Stimulated activated CD8-positive, alpha-beta memory T cell treated with anti-CD3 and anti-CD28 coated beads, Interleukin-7, amount 100 ng/mL, for 24 hours (primary cell): Measurements from ENCODE around the gene TAAR8.
"Not testable (repeated sequence)": the region's sequence is repeated elsewhere in the genome, so short reads cannot be mapped to it uniquely, and the experiment has no call there.

ENCODE experiments used
- DNase-seq: peaks from one replicate; pipeline ENCODE4 v3.0.0-alpha.2; 2020; ENCODE audit warnings: low read depth

TAAR8 gene

GRCh38 chr6:132548746-132549463 lies 3.6 kb upstream of the TAAR8 start:
- DNase-seq = no peak

GRCh38 chr6:132551214-132551613 lies 1.3 kb upstream of the TAAR8 start:
- DNase-seq = no peak

GRCh38 chr6:132560087-132560486 lies 7.6 kb downstream of the TAAR8 start:
- DNase-seq = not testable (repeated sequence)

GRCh38 chr6:132566404-132566803 lies 13.9 kb downstream of the TAAR8 start:
- no peak for DNase-seq

GRCh38 chr6:132567566-132567965 lies 15.1 kb downstream of the TAAR8 start:
- DNase-seq = no peak

- DNase-seq = no peak
Observed at GRCh38 chr6:132568611-132569010, 16.1 kb downstream of the TAAR8 start.

- no peak for DNase-seq
Observed at GRCh38 chr6:132569170-132569569, 16.7 kb downstream of the TAAR8 start.

GRCh38 chr6:132570221-132570777 lies 17.8 kb downstream of the TAAR8 start, which contains the start of gene TAAR6:
TSS of gene TAAR6 (plus strand) at chr6:132570322. CDS start at chr6:132570322, 0 bp downstream.
- DNase-seq = no peak

GRCh38 chr6:132571774-132572173 lies 19.3 kb downstream of the TAAR8 start:
- DNase-seq = no peak

- no peak for DNase-seq
Observed at GRCh38 chr6:132584698-132585097, 32.2 kb downstream of the TAAR8 start.

- DNase-seq = no peak
Observed at GRCh38 chr6:132587424-132587823, 35.0 kb downstream of the TAAR8 start.

- DNase-seq = no peak
Observed at GRCh38 chr6:132589454-132589853, 37.0 kb downstream of the TAAR8 start, which contains the start of gene TAAR5. TSS of gene TAAR5 (minus strand) at chr6:132589741. CDS start at chr6:132589686, 55 bp downstream.

- no peak for DNase-seq
Observed at GRCh38 chr6:132590362-132590761, 37.9 kb downstream of the TAAR8 start.

- no peak for DNase-seq
Observed at GRCh38 chr6:132592855-132593254, 40.4 kb downstream of the TAAR8 start.

GRCh38 chr6:132596201-132596600 lies 43.7 kb downstream of the TAAR8 start:
- DNase-seq = no peak

- DNase-seq = no peak
Observed at GRCh38 chr6:132598473-132598872, 46.0 kb downstream of the TAAR8 start.

- DNase-seq = not testable (repeated sequence)
Observed at GRCh38 chr6:132600900-132601299, 48.4 kb downstream of the TAAR8 start.
